BLaER1 treated with 17β-estradiol and CSF1 and Interleukin-3, amounts not matched to agents 10 nM and 100 nM (cell line): ENCODE measurements around the gene ARHGAP44.

Experiments used
- H3K27ac ChIP-seq, 11 experiments: shearing (Covaris generic); formaldehyde crosslinking; 2 replicates each; pipeline ENCODE4 v1.8.1; 2022
- H3K27me3 ChIP-seq, 11 experiments: shearing (Covaris generic); formaldehyde crosslinking; 2 replicates each; pipeline ENCODE4 v1.8.1; 2022
- H3K36me3 ChIP-seq, 11 experiments: shearing (Covaris generic); formaldehyde crosslinking; 2 replicates each; pipeline ENCODE4 v1.8.1; 2022
- H3K4me1 ChIP-seq, 10 experiments: shearing (Covaris generic); formaldehyde crosslinking; 2 replicates each; pipeline ENCODE4 v1.8.1; 2022
- H3K4me2 ChIP-seq, 11 experiments: shearing (Covaris generic); formaldehyde crosslinking; 2 replicates each; pipeline ENCODE4 v1.8.1; 2022
- H3K4me3 ChIP-seq, 10 experiments: shearing (Covaris generic); formaldehyde crosslinking; 2 replicates each; pipeline ENCODE4 v1.8.1; 2022
- H3K9ac ChIP-seq, 11 experiments: shearing (Covaris generic); formaldehyde crosslinking; 2 replicates each; pipeline ENCODE4 v1.8.1; 2022
- H3K9me3 ChIP-seq, 11 experiments: shearing (Covaris generic); formaldehyde crosslinking; replicated peaks in 1 of 11; 2 replicates each; pipeline ENCODE4 v1.8.1; 2022
- H4K20me1 ChIP-seq, 11 experiments: shearing (Covaris generic); formaldehyde crosslinking; 2 replicates each; pipeline ENCODE4 v1.8.1; 2022
- Cebpa-rat ChIP-seq, 11 experiments: shearing (Covaris generic); IDR thresholded peaks; 2 replicates each; pipeline ENCODE4 v1.8.1; 2022

ARHGAP44 gene

DNA sequence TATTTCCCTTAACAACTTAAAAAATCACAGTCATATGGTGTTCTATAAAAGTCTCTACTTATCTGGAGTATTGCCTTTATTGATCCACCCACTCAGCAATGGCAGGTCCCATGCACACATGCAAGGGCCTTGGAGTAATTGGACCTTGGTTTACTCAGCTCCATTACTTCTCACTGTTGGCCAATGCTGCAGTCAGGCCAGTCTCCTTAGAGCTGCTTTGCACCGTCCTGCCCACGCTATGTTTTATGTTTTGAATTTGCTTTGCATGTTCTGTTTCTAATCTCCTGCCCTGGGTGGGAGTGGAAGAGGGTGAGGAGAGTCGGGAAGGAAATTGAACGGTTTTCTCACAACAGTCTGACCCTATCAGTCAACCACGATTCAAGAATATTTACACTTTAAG lies 23.6 kb downstream of the ARHGAP44 start:
- H4K20me1 ChIP-seq: no peaks in the 10 kb centered on the region

GRCh38 chr17:12813664-12814063 lies 24.4 kb downstream of the ARHGAP44 start:
- no peaks in the 10 kb centered on the region for H3K27me3 ChIP-seq
- no peaks in the 10 kb centered on the region for H4K20me1 ChIP-seq
- TF ChIP-seq Cebpa-rat (IDR thresholded peaks at IDR 0.05): no peak
- 0 out of 22 replicates have a peak, but pooled peaks cover 0 to under 1% (median 0%) of the 10 kb centered on the region in 11 experiments for H3K36me3 ChIP-seq
- no peak overlapping the region for H3K4me2 ChIP-seq
- no peak overlapping the region for H3K9ac ChIP-seq
- H3K4me1 ChIP-seq: peaks cover 14 to 22% (median 18%) of the 10 kb centered on the region in 10 experiments
- H3K4me3 ChIP-seq: no peak overlapping the region
- peaks cover 13 to 34% (median 25%) of the 10 kb centered on the region in 11 experiments for H3K9me3 ChIP-seq
- no peak overlapping the region for H3K27ac ChIP-seq

More for the DNA sequence above, 23.6 kb downstream of the ARHGAP44 start:
- no peak overlapping the region for H3K4me3 ChIP-seq
- no peak overlapping the region for H3K4me2 ChIP-seq
- no peak for TF ChIP-seq Cebpa-rat (IDR thresholded peaks at IDR 0.05)
- H3K27ac ChIP-seq: no peak overlapping the region
- no peak overlapping the region for H3K9ac ChIP-seq
- peaks cover 20 to 34% (median 28%) of the 10 kb centered on the region in 11 experiments for H3K9me3 ChIP-seq
- peaks cover 0 to 7% (median 0%) of the 10 kb centered on the region in 11 experiments; a peak in 1 of 22 replicates for H3K36me3 ChIP-seq
- no peaks in the 10 kb centered on the region for H3K27me3 ChIP-seq
- peaks cover 14 to 22% (median 18%) of the 10 kb centered on the region in 10 experiments for H3K4me1 ChIP-seq

DNA sequence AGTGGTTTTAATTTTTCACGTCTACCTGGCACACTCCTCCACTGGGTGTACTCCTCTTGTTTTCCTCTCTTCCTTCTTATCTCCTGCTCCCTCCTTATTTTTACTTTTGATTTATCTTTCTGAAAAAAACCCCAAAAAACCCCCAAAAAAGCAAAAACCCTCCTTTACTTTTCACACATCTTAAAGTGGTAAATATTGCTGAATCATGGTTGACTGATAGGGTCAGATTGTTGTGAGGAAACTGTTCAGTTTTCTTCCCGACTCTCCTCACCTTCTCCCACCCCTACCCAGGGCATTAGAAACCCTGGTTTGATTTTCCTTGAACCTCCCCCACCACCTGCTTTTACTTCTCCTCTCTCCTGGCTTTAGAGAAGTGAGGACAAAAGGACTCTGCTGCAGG lies 25.4 kb downstream of the ARHGAP44 start:
- no peak overlapping the region for H3K9ac ChIP-seq

GRCh38 chr17:12815642-12816141 lies 26.4 kb downstream of the ARHGAP44 start:
- no peak for TF ChIP-seq Cebpa-rat (IDR thresholded peaks at IDR 0.05)
- H3K4me3 ChIP-seq: no peak overlapping the region
- peak overlapping the region; percentile 33 to 73 (median 62) for H3K4me2 ChIP-seq

More for the DNA sequence above, 25.4 kb downstream of the ARHGAP44 start:
- Histone ChIP-seq H4K20me1 (no peaks in the 10 kb centered on the region), H3K4me1 (peaks cover 14 to 22% (median 18%) of the 10 kb centered on the region in 10 experiments), H3K4me3 (no peak overlapping the region), H3K4me2 (peak overlapping the region in 10 of 11 experiments; percentile 33 to 73 (median 62); a peak in 17 of 22 replicates), H3K27ac (peak overlapping the region in 4 of 11 experiments; percentile 10 to 55 (median 36); a peak in 3 of 22 replicates), H3K36me3 (no peaks in the 10 kb centered on the region), H3K27me3 (no peaks in the 10 kb centered on the region), H3K9me3 (peaks cover 2 to 28% (median 17%) of the 10 kb centered on the region in 11 experiments; a peak in 20 of 22 replicates)
- no peak for TF ChIP-seq Cebpa-rat (IDR thresholded peaks at IDR 0.05)

DNA sequence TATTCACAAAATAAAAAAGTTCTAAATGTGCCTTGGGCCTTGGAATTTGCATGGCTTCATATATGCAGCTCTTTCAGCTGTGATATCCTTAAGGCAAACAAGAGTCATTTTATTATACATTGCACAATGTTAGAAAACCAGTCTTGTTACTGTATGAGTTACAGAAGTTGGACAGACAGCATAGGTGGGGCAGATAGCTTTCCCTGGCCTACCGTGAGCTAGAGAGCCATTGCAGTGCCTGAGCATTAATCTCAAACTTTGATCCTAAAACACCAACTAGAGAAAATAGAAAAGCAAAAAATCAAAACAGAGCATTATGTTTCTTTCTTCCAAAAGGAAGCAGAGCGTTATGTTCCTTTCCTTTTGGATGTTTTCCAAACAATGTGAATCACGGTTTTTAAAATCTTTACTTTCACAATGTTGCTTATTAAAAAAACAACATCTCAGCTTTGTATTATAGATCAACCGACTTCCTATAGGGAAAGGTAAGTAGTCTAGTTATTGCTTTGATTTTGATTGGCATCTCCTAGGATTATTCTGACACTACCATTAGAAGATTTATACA lies 32.2 kb downstream of the ARHGAP44 start:
- Histone ChIP-seq H3K9ac (no peak overlapping the region), H3K9me3 (peaks cover 0 to 20% (median 8%) of the 10 kb centered on the region in 11 experiments; a peak in 12 of 22 replicates), H3K4me1 (peaks cover 0 to 3% (median 0%) of the 10 kb centered on the region in 10 experiments; a peak in 4 of 20 replicates), H3K4me3 (no peak overlapping the region), H3K4me2 (no peak overlapping the region), H4K20me1 (no peaks in the 10 kb centered on the region), H3K27me3 (no peaks in the 10 kb centered on the region), H3K36me3 (no peaks in the 10 kb centered on the region), H3K27ac (no peak overlapping the region)
- no peak for TF ChIP-seq Cebpa-rat (IDR thresholded peaks at IDR 0.05)

More at GRCh38 chr17:12815642-12816141, 26.4 kb downstream of the ARHGAP44 start:
- H4K20me1 ChIP-seq: no peaks in the 10 kb centered on the region
- peak overlapping the region in 7 of 11 experiments; percentile 10 to 55 (median 28); a peak in 11 of 22 replicates for H3K27ac ChIP-seq
- peaks cover 0 to 20% (median 11%) of the 10 kb centered on the region in 11 experiments; a peak in 14 of 22 replicates for H3K9me3 ChIP-seq
- H3K27me3 ChIP-seq: no peaks in the 10 kb centered on the region
- H3K4me1 ChIP-seq: peaks cover 14 to 22% (median 18%) of the 10 kb centered on the region in 10 experiments
- H3K36me3 ChIP-seq: no peaks in the 10 kb centered on the region
- no peak overlapping the region for H3K9ac ChIP-seq

DNA sequence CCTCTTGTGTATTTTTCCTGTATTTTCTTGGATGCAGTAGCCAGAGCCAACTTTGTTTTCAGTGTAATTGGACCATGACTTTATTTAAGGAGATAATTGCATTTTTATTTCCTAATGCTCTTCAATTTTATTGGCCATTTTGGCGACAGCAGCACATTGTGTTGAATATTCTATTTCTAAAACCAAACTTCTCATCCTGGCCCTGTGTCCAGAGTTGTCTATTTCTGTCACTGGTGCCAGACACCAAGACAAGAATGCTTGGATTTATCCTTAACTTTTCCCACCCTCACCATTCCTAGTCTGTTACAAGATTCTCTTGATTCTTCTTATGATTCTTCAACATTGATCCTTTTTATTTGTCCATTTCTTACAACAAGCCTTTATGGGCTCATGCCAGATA lies 37.1 kb downstream of the ARHGAP44 start:
- no peak overlapping the region for H3K4me2 ChIP-seq
- H3K4me3 ChIP-seq: no peak overlapping the region
- peaks cover 0 to 5% (median 0%) of the 10 kb centered on the region in 11 experiments; a peak in 1 of 22 replicates for H3K36me3 ChIP-seq
- H3K27ac ChIP-seq: no peak overlapping the region
- H3K9ac ChIP-seq: no peak overlapping the region
- peaks cover 0 to 8% (median 0%) of the 10 kb centered on the region in 10 experiments; a peak in 1 of 20 replicates for H3K4me1 ChIP-seq
- H3K9me3 ChIP-seq: peaks cover 7 to 22% (median 13%) of the 10 kb centered on the region in 11 experiments
- TF ChIP-seq Cebpa-rat (IDR thresholded peaks at IDR 0.05): no peak
- no peaks in the 10 kb centered on the region for H4K20me1 ChIP-seq
- no peaks in the 10 kb centered on the region for H3K27me3 ChIP-seq

GRCh38 chr17:12830777-12831247 lies 41.5 kb downstream of the ARHGAP44 start:
- Histone ChIP-seq H3K4me1 (peaks cover 0 to 8% (median 0%) of the 10 kb centered on the region in 10 experiments; a peak in 1 of 20 replicates), H3K4me3 (no peak overlapping the region), H3K9me3 (peaks cover 24 to 41% (median 31%) of the 10 kb centered on the region in 11 experiments), H3K27me3 (no peaks in the 10 kb centered on the region), H3K27ac (no peak overlapping the region), H3K36me3 (peaks cover 0 to 11% (median 0%) of the 10 kb centered on the region in 11 experiments; a peak in 2 of 22 replicates), H3K4me2 (0 out of 22 replicates have a peak overlapping the region, but pooled peaks of 1 of the 11 experiments have one; percentile 18), H3K9ac (no peak overlapping the region), H4K20me1 (no peaks in the 10 kb centered on the region)
- TF ChIP-seq Cebpa-rat (IDR thresholded peaks at IDR 0.05): no peak

- no peaks in the 10 kb centered on the region for H4K20me1 ChIP-seq
- peaks cover 0 to 11% (median 0%) of the 10 kb centered on the region in 11 experiments; a peak in 2 of 22 replicates for H3K36me3 ChIP-seq
- no peak overlapping the region for H3K9ac ChIP-seq
- no peak overlapping the region for H3K4me3 ChIP-seq
- H3K9me3 ChIP-seq: peaks cover 24 to 41% (median 31%) of the 10 kb centered on the region in 11 experiments
- no peak overlapping the region for H3K4me2 ChIP-seq
- no peaks in the 10 kb centered on the region for H3K27me3 ChIP-seq
- H3K4me1 ChIP-seq: peaks cover 0 to 8% (median 0%) of the 10 kb centered on the region in 10 experiments; a peak in 1 of 20 replicates
- TF ChIP-seq Cebpa-rat (IDR thresholded peaks at IDR 0.05): no peak
- H3K27ac ChIP-seq: no peak overlapping the region
These were observed 42.5 kb downstream of the ARHGAP44 start for GRCh38 chr17:12831839-12832238.

DNA sequence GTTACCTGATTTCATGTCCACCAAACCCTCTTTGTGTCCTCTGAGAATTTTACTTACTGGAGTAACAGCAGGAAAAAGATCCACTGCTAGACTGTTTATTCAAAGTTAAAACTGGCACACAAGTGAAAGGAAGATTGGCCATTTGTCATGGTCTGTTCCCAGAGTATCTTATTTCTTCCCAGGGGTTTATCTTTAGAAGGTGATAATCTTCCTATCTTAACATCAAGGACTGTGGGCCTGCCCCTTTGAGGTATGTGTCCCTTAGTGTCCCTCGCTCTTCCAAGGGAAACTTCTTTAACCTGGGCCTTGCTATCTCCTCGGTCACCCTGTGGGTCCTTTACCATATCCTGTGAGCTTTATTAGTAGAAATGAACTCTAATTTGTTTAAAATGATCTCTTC lies 49.7 kb downstream of the ARHGAP44 start:
- H3K27me3 ChIP-seq: no peaks in the 10 kb centered on the region
- H3K36me3 ChIP-seq: peaks cover 0 to 2% (median 0%) of the 10 kb centered on the region in 11 experiments; a peak in 3 of 22 replicates
- H3K27ac ChIP-seq: no peak overlapping the region
- no peaks in the 10 kb centered on the region for H3K4me1 ChIP-seq
- no peak overlapping the region for H3K4me3 ChIP-seq
- peaks cover 7 to 18% (median 14%) of the 10 kb centered on the region in 11 experiments for H3K9me3 ChIP-seq
- no peaks in the 10 kb centered on the region for H4K20me1 ChIP-seq
- no peak for TF ChIP-seq Cebpa-rat (IDR thresholded peaks at IDR 0.05)
- H3K9ac ChIP-seq: no peak overlapping the region
- no peak overlapping the region for H3K4me2 ChIP-seq
